ENCODE measurements around the gene TRIM63. TPM values are rescaled to one million over a fixed set of nuclear protein-coding genes. Genes with fewer than 3 reads are reported as not detected.

The TRIM63 gene
- total and polyA plus RNA-seq, 4 donors, result 0.19 to 1.5 (median 0.30) TPM

Other genes starting within 250 kb of the TRIM63 start
- 10 to 100 TPM; 54.0 to 59.6 TPM for gene MTFR1L, start 247.7 kb downstream of the TRIM63 start, total RNA-seq
- 10 to 100 TPM; 52.2 to 72.3 TPM for gene MTFR1L, start 247.7 kb downstream of the TRIM63 start, polyA plus RNA-seq
- gene AUNIP, start 208.2 kb downstream of the TRIM63 start, total RNA-seq, result not detected
- not detected for gene AUNIP, start 208.2 kb downstream of the TRIM63 start, polyA plus RNA-seq
- 10 to 100 TPM in 1 of 2 donors, 1 to 10 TPM in 1; 6.4 to 11.3 TPM for gene PAQR7, start 191.9 kb downstream of the TRIM63 start, total RNA-seq
- gene PAQR7, start 191.9 kb downstream of the TRIM63 start, polyA plus RNA-seq, result 1 to 10 TPM; 7.9 to 8.5 TPM
- gene STMN1, start 161.2 kb downstream of the TRIM63 start, total RNA-seq, result 10 to 100 TPM; 34.5 to 37.6 TPM
- gene STMN1, start 161.2 kb downstream of the TRIM63 start, polyA plus RNA-seq, result 10 to 100 TPM; 28.2 to 56.1 TPM
- gene PAFAH2, start 69.6 kb downstream of the TRIM63 start, total RNA-seq, result 1 to 10 TPM; 4.8 to 6.4 TPM
- gene PAFAH2, start 69.6 kb downstream of the TRIM63 start, polyA plus RNA-seq, result 1 to 10 TPM; 3.7 to 4.9 TPM
- 1 to 10 TPM in 1 of 2 donors, under 1 TPM in 1; 0.29 to 1.3 TPM for gene EXTL1, start 45.9 kb downstream of the TRIM63 start, total RNA-seq
- under 1 TPM in 1 of 2 donors, not detected in 1; 0.33 TPM for gene EXTL1, start 45.9 kb downstream of the TRIM63 start, polyA plus RNA-seq
- gene SLC30A2, start 21.5 kb downstream of the TRIM63 start, total RNA-seq, result not detected
- gene SLC30A2, start 21.5 kb downstream of the TRIM63 start, polyA plus RNA-seq, result under 1 TPM in 1 of 2 donors, not detected in 1; 0.13 TPM
- 1 to 10 TPM; 6.5 to 7.5 TPM for gene PDIK1L, start 44.2 kb upstream of the TRIM63 start, total RNA-seq
- 1 to 10 TPM; 2.0 to 3.8 TPM for gene PDIK1L, start 44.2 kb upstream of the TRIM63 start, polyA plus RNA-seq
- gene FAM110D, start 91.4 kb upstream of the TRIM63 start, total RNA-seq, result 10 to 100 TPM in 1 of 2 donors, 1 to 10 TPM in 1; 5.0 to 15.7 TPM
- gene FAM110D, start 91.4 kb upstream of the TRIM63 start, polyA plus RNA-seq, result 1 to 10 TPM in 1 of 2 donors, under 1 TPM in 1; 0.25 to 1.4 TPM
- not detected for gene C1orf232, start 101.3 kb upstream of the TRIM63 start, total RNA-seq
- not detected for gene C1orf232, start 101.3 kb upstream of the TRIM63 start, polyA plus RNA-seq
- gene ZNF593, start 102.3 kb upstream of the TRIM63 start, total RNA-seq, result 10 to 100 TPM; 13.4 to 18.3 TPM
- gene ZNF593, start 102.3 kb upstream of the TRIM63 start, polyA plus RNA-seq, result 10 to 100 TPM; 29.4 to 48.6 TPM
- not detected for gene ZNF593OS, start 104.2 kb upstream of the TRIM63 start, total RNA-seq
- gene ZNF593OS, start 104.2 kb upstream of the TRIM63 start, polyA plus RNA-seq, result under 1 TPM in 1 of 2 donors, not detected in 1; 0.20 TPM
- gene CNKSR1, start 109.9 kb upstream of the TRIM63 start, total RNA-seq, result 1 to 10 TPM; 1.5 to 1.7 TPM
- gene CNKSR1, start 109.9 kb upstream of the TRIM63 start, polyA plus RNA-seq, result 1 to 10 TPM; 2.3 to 4.9 TPM
- not detected for gene CATSPER4, start 123.0 kb upstream of the TRIM63 start, total RNA-seq
- gene CATSPER4, start 123.0 kb upstream of the TRIM63 start, polyA plus RNA-seq, result not detected
- 1 to 10 TPM; 3.0 to 5.9 TPM for gene CEP85, start 166.6 kb upstream of the TRIM63 start, total RNA-seq
- gene CEP85, start 166.6 kb upstream of the TRIM63 start, polyA plus RNA-seq, result 1 to 10 TPM in 1 of 2 donors, under 1 TPM in 1; 0.74 to 1.9 TPM
- gene SH3BGRL3, start 212.5 kb upstream of the TRIM63 start, total RNA-seq, result 100 to 1,000 TPM; 160 to 252 TPM
- gene SH3BGRL3, start 212.5 kb upstream of the TRIM63 start, polyA plus RNA-seq, result 100 to 1,000 TPM; 219 to 232 TPM
- gene UBXN11, start 239.0 kb upstream of the TRIM63 start, total RNA-seq, result 10 to 100 TPM; 14.6 to 33.9 TPM
- 10 to 100 TPM; 11.6 to 46.8 TPM for gene UBXN11, start 239.0 kb upstream of the TRIM63 start, polyA plus RNA-seq

All from aorta (tissue), 4 donors.